ENCODE data around the gene COPS2. TPM values are rescaled to one million over a fixed set of nuclear protein-coding genes. Genes with fewer than 3 reads are reported as not detected.

Gene COPS2
- 95.7 and 112 TPM in 2 replicates for total RNA-seq (2021)
- percentile 97 among the genes with signal in this experiment for Bru-seq, nascent RNA
- percentile 96 among the genes with signal in this experiment for BruChase-seq, experiment 1, labeled RNA remaining after a 2-hour chase
- percentile 95 among the genes with signal in this experiment for BruChase-seq, experiment 2, labeled RNA remaining after a 6-hour chase
- long read RNA-seq, full-length matches to known transcripts: 83 of 92 reads
- long read RNA-seq, partial matches to known transcripts: 5 of 92 reads
- long read RNA-seq, other reads (novel, unspliced or antisense): 4 of 92 reads

GRCh38 chr15:49155110-49155833 is at the start of gene COPS2:
Gene COPS2, minus strand, starts transcription at chr15:49155599. Its CDS starts 21 bp downstream, at chr15:49155578.
- intact Hi-C loops (cut with micrococcal nuclease; ENCODE audit: unreplicated experiment): no loop called here
- peak within 1 kb of the TSS; percentile 100 for H3K4me3 ChIP-seq (ENCODE audit: low read depth, low read length, poor library complexity, severe bottlenecking)
- peaks cover 13% of the 10 kb centered on the region for H3K4me1 ChIP-seq (ENCODE audit: insufficient read depth, low read length, poor library complexity, severe bottlenecking)
- CTCF ChIA-PET: interaction anchor here (0.6 to 1.2 kb wide), 3 partner anchors 8 to 1062 kb away, joined by 3 to 6 read pairs (median 4); no protein-coding TSS in a partner anchor
- no peaks in the 10 kb centered on the region for H3K36me3 ChIP-seq (ENCODE audit: insufficient read depth, low read length, poor library complexity, severe bottlenecking)
- peak within 1 kb of the TSS; percentile 93 for H3K27ac ChIP-seq (ENCODE audit: low read depth, low read length, poor library complexity, severe bottlenecking)
- POLR2A ChIA-PET (ENCODE audit: low non-redundant PET): interaction anchor here (0.6 kb wide), 1 partner anchor 96 kb away, joined by 4 read pairs; no protein-coding TSS in a partner anchor
- TSS peak; percentile 36 for BruUV-seq (replicated peaks)
- H3K9me3 ChIP-seq (ENCODE audit: low read depth, low read length, poor library complexity, severe bottlenecking): no peaks in the 10 kb centered on the region
- TF ChIP-seq EZH2 (IDR thresholded peaks at IDR 0.05; ENCODE audit: borderline replicate concordance, low read depth, low read length, poor library complexity, severe bottlenecking) (no peak), CTCF (conservative IDR thresholded peaks at IDR 0.05; ENCODE audit: low read depth, low read length) (no peak)
- peak; percentile 98 for DNase-seq (ENCODE audit: low spot score)
- no peaks in the 10 kb centered on the region for H3K27me3 ChIP-seq (replicated peaks; ENCODE audit: insufficient read depth, low read depth, low read length, poor library complexity)

- H3K4me3 ChIP-seq (ENCODE audit: low read depth, low read length, poor library complexity, severe bottlenecking): no peak overlapping the region
- intact Hi-C loops (cut with micrococcal nuclease; ENCODE audit: unreplicated experiment): no loop called here
- H3K4me1 ChIP-seq (ENCODE audit: insufficient read depth, low read length, poor library complexity, severe bottlenecking): no peaks in the 10 kb centered on the region
- no peaks in the 10 kb centered on the region for H3K27me3 ChIP-seq (replicated peaks; ENCODE audit: insufficient read depth, low read depth, low read length, poor library complexity)
- POLR2A ChIA-PET (ENCODE audit: low non-redundant PET): no interaction called here
- H3K9me3 ChIP-seq (ENCODE audit: low read depth, low read length, poor library complexity, severe bottlenecking): no peaks in the 10 kb centered on the region
- no peak for DNase-seq (ENCODE audit: low spot score)
- H3K36me3 ChIP-seq (ENCODE audit: insufficient read depth, low read length, poor library complexity, severe bottlenecking): no peaks in the 10 kb centered on the region
- TF ChIP-seq EZH2 (IDR thresholded peaks at IDR 0.05; ENCODE audit: borderline replicate concordance, low read depth, low read length, poor library complexity, severe bottlenecking): no peak
- no peak for TF ChIP-seq CTCF (conservative IDR thresholded peaks at IDR 0.05; ENCODE audit: low read depth, low read length)
- no peak overlapping the region for H3K27ac ChIP-seq (ENCODE audit: low read depth, low read length, poor library complexity, severe bottlenecking)
- no TSS peak for BruUV-seq (replicated peaks)
- CTCF ChIA-PET: no interaction called here
Measured at GRCh38 chr15:49200347-49200746, 44.9 kb upstream of the COPS2 start.

GRCh38 chr15:49199666-49200065 is 44.3 kb upstream of the COPS2 start:
- no peak for DNase-seq (ENCODE audit: low spot score)
- BruUV-seq (replicated peaks): no TSS peak
- Histone ChIP-seq H3K4me1 (ENCODE audit: insufficient read depth, low read length, poor library complexity, severe bottlenecking) (no peaks in the 10 kb centered on the region), H3K27ac (ENCODE audit: low read depth, low read length, poor library complexity, severe bottlenecking) (no peak overlapping the region), H3K4me3 (ENCODE audit: low read depth, low read length, poor library complexity, severe bottlenecking) (no peak overlapping the region), H3K27me3 (replicated peaks; ENCODE audit: insufficient read depth, low read depth, low read length, poor library complexity) (no peaks in the 10 kb centered on the region), H3K36me3 (ENCODE audit: insufficient read depth, low read length, poor library complexity, severe bottlenecking) (no peaks in the 10 kb centered on the region), H3K9me3 (ENCODE audit: low read depth, low read length, poor library complexity, severe bottlenecking) (no peaks in the 10 kb centered on the region)
- ChIA-PET CTCF (no interaction called here), POLR2A (ENCODE audit: low non-redundant PET) (no interaction called here)
- TF ChIP-seq CTCF (conservative IDR thresholded peaks at IDR 0.05; ENCODE audit: low read depth, low read length) (no peak), EZH2 (IDR thresholded peaks at IDR 0.05; ENCODE audit: borderline replicate concordance, low read depth, low read length, poor library complexity, severe bottlenecking) (no peak)
- intact Hi-C loops (cut with micrococcal nuclease; ENCODE audit: unreplicated experiment): no loop called here
